HFF-Myc (cell line): ENCODE results near the gene ABHD1.
"Not testable (repeated sequence)": the region's sequence is repeated elsewhere in the genome, so short reads cannot be mapped to it uniquely, and the experiment has no call there.

ENCODE experiments used
- DNase-seq: peaks from one replicate; pipeline ENCODE4 v3.0.0-alpha.2; 2011; ENCODE audit warnings: low read depth; ENCODE audit errors: extremely low read depth
- H3K4me3 ChIP-seq: replicated peaks from 2 replicates; pipeline ENCODE4 v1.5.1; 2011; ENCODE audit warnings: low read depth, mild to moderate bottlenecking, control low read depth, low read length
- CTCF ChIP-seq: IDR thresholded peaks from 2 replicates; pipeline ENCODE4 v1.5.1; 2012; ENCODE audit warnings: mild to moderate bottlenecking, low read depth, low read length, control low read depth; ENCODE audit errors: missing control alignments

The ABHD1 gene

GRCh38 chr2:27100036-27100435 lies 23.6 kb upstream of the ABHD1 start:
- DNase-seq = no peak
- no peak overlapping the region for H3K4me3 ChIP-seq
- TF ChIP-seq CTCF = no peak

- no peak for TF ChIP-seq CTCF
- DNase-seq = no peak
- H3K4me3 ChIP-seq = no peak overlapping the region
Observed at GRCh38 chr2:27102329-27102728, 21.3 kb upstream of the ABHD1 start.

- H3K4me3 ChIP-seq = no peak overlapping the region
- no peak for TF ChIP-seq CTCF
- DNase-seq = no peak
Observed at GRCh38 chr2:27105981-27106380, 17.6 kb upstream of the ABHD1 start.

- H3K4me3 ChIP-seq = no peak overlapping the region
- no peak for TF ChIP-seq CTCF
- no peak for DNase-seq
Observed at GRCh38 chr2:27108221-27108620, 15.4 kb upstream of the ABHD1 start.

- no peak overlapping the region for H3K4me3 ChIP-seq
- TF ChIP-seq CTCF = no peak
- DNase-seq = no peak
Observed at GRCh38 chr2:27109083-27109482, 14.5 kb upstream of the ABHD1 start.

GRCh38 chr2:27110603-27111352 lies 12.8 kb upstream of the ABHD1 start:
- not testable (repeated sequence) for H3K4me3 ChIP-seq, DNase-seq

- not testable (repeated sequence) for DNase-seq, H3K4me3 ChIP-seq
Observed at GRCh38 chr2:27111392-27112078, 12.1 kb upstream of the ABHD1 start.

GRCh38 chr2:27115519-27115918 lies 8.1 kb upstream of the ABHD1 start:
- no peak for TF ChIP-seq CTCF
- no peak overlapping the region for H3K4me3 ChIP-seq
- no peak for DNase-seq
